ENCODE results near the gene ITGA1.
"Not testable (repeated sequence)": the region's sequence is repeated elsewhere in the genome, so short reads cannot be mapped to it uniquely, and the experiment has no call there.

Gene ITGA1

DNA sequence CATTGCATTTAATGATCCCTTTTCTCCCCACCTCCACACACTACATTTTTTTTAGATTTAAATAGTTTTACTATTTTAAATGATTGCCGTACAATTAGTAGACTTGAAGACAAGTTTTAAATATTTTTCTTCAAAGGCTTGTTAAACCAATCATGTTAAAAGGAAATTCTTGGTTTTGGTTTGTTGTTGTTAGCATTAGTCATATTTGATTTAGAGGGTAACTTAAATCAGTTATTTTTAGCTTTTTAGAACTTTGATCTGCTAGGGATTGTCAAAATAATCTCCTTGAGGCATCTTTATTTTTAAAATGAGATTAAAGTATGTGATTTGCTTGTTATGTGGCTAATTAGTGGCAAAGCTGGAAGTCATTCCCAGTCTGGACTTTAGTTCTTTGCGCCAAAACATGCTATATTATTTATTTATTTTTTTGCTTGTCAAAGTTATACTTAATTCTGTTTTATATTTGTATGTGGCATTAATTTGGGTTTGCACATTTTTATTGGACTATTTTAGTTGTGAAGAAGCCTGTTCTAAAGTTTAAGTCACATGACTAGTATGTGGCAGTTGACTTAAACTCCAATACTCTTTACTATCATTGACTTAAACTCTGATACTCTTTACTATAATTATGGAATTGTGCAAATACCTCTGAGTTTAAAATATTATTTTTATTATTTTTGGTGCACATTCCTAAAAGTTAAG, 14.7 kb downstream of the ITGA1 start:
- no peak for DNase-seq

- no peak for DNase-seq
Measured at GRCh38 chr5:52802974-52803336, 15.2 kb downstream of the ITGA1 start.

DNA sequence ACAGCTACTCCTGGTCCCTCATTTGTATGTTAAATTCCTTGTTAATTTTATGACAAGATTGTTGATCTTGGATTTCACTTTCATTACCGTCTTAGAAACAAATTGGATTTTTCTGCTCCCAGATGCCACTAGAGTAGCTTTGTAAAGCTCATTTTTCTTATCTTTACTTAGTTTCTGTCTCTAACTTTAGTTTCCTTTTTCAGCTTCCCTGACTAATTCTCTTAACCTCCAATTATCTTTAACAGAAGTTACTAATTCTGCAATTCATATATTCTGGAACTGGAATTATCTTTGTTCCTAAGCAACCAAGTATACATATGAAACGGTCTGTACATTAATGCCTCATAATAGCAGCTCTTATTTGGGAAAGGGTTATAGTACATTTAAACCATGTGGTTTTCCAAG, 16.7 kb downstream of the ITGA1 start:
- DNase-seq = no peak

DNA sequence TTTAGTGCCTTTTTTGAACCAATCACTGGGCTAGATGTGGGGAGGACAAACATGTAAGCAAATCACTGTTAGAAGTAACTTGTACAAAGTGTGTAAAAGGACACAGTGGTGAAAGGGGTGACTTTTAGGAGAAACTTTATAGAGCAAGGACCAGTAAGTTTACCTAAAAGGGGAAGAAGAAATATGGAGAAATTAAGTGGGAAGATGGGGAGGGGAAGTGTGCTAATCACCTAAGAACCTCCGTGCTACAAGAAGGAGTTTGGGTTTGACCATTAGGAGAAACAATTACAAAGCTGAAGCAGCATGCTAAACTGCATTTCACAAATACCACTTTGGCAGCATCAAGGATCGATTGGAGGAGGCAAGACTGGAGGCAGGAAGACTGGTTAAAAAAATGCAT, 17.3 kb downstream of the ITGA1 start:
- DNase-seq = no peak

DNA sequence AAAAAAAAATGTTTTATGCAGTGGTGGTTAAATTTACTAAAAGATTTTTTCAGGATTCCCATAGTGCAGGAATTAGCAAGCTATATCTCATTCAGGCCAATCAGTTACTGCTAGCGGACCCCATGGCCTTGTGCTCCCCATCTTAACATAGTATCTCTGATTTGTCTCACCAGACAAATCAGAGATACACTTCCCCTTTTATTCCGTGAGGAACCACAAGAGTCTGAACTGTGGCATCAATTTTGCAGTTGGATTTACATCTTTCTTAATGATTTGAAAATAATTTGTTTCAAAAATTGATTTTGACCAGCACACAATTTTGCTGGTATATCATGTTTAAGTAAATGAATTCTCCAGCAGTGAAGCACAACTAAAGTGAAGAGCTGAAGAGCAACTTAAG, 17.9 kb downstream of the ITGA1 start:
- no peak for DNase-seq

GRCh38 chr5:52807037-52807436, 19.3 kb downstream of the ITGA1 start:
- no peak for DNase-seq

- DNase-seq = no peak
Measured at GRCh38 chr5:52807723-52808122, 20.0 kb downstream of the ITGA1 start.

DNA sequence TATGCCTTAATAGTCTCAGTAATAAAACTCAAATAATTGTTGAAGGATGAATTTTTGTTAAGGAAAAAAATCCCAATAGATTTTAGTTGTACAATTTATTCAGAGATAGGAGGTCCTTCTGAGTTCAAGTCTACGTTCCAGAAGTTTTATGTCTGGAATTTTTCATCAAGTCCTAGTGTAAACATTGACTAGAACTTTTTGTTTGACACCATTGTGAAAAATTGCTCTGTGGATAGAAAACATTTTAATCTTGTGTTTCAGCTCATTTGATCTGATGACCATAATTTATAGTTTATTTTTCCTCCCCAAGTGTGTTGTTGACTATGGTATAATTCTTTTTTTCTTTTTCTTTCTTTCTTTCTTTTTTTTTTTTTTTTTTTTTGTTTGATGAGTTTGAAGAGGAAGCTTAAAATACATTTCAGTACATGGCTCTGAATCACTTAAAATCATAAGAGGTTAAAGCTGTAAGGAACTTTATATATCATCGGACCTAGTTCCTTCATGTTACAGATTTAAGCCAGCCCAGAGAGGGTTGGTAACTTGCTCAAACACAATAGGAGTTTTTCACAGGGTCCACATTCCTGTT, 20.7 kb downstream of the ITGA1 start:
- no peak for DNase-seq

GRCh38 chr5:52809884-52810283, 22.2 kb downstream of the ITGA1 start:
- no peak for DNase-seq

DNA sequence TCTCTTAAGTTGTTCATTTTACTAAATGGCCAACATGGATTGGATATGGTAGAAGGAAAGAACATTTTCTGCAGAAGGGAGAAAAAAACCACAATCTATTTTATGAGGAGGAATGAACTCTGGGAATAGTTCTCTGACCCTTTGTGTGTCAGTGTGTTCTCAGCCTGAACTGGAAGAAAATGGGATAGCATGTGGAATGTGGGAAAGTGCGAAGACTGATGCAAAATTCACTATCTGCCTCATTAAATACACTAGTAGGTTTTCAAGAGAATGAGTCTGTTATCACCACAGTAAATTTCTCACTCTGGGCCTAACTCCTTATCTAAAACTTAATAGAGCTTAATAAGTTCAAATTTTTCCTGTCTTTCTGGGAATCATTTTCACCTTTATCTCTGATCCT, 22.7 kb downstream of the ITGA1 start:
- DNase-seq = no peak

DNA sequence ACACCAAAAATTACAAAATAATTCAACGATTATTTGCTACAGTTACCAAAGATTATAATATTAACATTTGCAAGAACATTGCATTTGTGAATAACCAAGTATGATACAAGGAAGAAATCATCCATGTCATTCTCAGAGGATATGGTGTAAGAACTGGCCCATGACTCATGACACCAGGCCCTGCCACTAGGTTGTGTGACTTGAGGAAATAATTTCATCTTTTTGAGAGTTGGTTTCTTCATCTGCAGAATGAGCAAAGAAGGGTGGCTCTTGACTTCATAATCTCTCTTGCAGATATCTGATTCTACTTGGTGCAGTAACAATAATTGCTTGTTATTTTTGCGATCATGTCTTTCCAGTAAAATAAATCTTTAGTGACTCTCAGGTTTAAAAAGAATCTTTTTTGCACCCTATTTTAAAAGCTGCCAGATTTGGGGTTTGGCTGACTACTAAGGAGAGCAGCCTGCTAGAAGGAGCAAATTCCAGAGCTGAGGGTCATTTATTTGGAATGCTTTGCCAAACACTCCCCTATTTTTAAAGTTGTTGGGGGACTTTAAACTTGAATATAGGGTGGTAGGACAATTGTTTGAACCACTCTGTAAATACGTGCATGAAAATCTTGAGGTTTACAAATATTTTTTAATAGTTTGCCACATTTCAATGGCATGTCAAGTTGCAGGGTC, 23.5 kb downstream of the ITGA1 start:
- DNase-seq = no peak

DNA sequence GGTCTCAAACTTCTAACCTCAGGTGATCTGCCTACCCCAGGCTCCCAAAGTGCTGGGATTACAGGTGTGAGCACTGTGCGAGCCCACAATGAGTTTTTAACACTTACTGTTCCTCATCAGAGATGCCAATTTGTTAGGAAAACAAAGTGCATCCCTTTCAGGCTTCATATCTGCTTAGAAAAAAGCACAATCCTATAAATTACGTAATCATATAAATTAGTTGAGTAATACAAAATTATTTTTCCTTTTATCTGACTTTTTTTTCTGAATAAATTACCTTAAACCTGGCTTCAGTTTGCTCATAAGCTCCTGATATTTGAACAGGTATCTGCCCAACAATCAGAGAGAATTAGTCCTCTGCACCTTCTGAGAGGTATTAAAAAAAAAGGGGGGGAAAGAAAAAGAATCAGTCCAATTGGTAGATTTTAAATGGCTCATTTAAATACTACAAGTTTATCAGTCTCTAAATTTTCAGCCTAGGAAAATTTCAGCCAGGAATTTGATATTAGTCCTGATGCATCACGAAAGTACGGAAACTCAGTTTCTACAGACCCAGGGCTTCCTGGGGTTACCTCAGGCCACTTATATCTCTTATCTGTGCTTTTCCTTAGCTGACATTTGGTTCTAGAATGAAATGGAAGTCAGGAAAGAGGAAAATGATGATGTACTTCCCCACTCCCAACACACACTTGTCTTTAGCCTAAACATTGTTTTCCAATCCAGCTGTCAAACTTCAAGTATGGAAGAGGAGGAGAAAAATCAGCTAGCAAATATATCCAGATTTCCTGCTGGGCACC, 26.8 kb downstream of the ITGA1 start:
- no peak for DNase-seq

GRCh38 chr5:52817818-52818217, 30.1 kb downstream of the ITGA1 start:
- DNase-seq = no peak

DNA sequence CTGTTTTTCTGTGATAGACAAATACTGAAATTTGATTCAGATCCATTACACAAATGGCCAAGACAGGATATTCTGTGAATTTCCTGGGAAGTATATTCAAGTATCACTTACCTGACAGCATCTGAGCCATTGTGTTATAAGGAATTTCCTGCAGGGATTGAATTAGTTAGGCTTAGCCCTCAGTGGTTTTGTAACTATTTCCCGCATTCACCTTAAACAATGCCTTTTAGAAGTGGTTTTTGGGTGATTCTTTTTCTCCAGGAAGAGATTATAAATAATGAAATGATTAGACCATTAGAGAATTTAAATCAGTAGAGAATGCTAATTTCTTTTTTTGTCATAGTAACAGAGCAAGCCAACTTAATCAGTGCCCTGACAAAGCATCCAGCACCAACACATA, 30.6 kb downstream of the ITGA1 start:
- DNase-seq = no peak

GRCh38 chr5:52818807-52819206, 31.1 kb downstream of the ITGA1 start:
- not testable (repeated sequence) for DNase-seq

- no peak for DNase-seq
Measured at GRCh38 chr5:52821901-52822300, 34.2 kb downstream of the ITGA1 start.

- peak in 1 of 2 experiments; percentile 6 for DNase-seq
Measured at GRCh38 chr5:52822437-52822836, 34.7 kb downstream of the ITGA1 start.

DNA sequence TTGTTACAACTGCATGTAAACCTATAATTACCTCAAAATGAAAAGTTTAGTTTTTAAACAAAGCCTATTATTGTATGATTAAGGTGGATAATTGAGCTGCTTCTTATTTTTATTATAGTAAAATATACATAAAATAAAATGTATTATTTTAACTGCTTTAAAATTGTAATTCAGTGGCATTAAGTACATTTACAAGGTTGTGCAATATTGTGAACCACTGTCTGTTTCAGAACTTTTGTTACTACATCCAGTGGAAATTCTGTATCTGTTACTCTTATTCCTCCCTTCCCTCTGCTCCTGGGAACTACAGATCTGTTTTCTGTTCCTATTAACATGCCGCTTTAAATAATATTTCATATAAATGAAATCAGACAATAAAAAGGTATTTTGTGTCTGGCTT, 37.1 kb downstream of the ITGA1 start:
- DNase-seq = no peak

DNA sequence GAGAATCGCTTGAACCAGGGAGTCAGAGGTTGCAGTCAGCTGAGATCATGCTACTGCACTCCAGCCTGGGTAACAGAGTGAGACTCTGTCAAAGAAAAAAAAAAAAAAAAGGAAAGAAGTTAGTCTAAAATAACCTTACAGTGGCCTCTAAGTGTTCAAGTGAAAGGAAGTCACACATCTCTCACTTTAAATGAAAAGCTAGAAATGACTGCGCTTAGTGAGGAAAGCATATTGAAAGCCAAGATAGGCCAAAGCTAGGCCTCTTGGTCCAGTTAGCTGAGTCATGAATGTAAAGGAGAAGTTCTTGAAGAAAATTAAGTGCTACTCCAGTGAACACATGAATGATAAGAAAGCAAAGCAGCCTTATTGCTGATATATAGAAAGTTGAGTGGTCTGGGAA, 38.1 kb downstream of the ITGA1 start:
- no peak for DNase-seq

- DNase-seq = no peak
Measured at GRCh38 chr5:52827815-52828214, 40.1 kb downstream of the ITGA1 start.

DNA sequence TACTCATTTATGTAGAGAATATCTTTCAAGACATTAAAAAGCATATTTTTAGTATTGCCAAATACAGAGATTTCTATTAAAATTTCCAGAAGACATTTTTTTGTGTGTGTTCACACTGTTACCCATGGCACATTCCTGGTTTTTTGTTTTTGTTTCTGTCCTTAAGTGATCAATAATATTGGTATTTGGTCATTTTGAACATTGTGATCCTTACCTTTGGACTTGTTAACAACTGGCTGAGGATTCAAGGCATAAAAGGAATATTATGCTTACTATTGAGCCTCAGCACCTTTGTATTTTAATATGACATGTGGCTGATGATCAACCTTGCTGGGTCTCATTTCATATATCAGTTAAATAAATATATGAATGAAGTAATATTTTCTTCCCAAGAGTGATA, 41.9 kb downstream of the ITGA1 start:
- DNase-seq = no peak

GRCh38 chr5:52830650-52831049, 42.9 kb downstream of the ITGA1 start:
- DNase-seq = no peak

GRCh38 chr5:52831786-52832511, 44.2 kb downstream of the ITGA1 start:
- no peak for DNase-seq

All from NCI-H446 (cell line).